Astrocyte (in vitro differentiated cells and primary cell): ENCODE data around the gene CHMP2A. TPM values are rescaled to one million over a fixed set of nuclear protein-coding genes. Genes with fewer than 3 reads are reported as not detected.

Experiments used
- DNase-seq: peaks from one replicate; pipeline ENCODE4 v3.0.0-alpha.2; 2010; ENCODE audit warnings: low read depth
- FAIRE-seq: peaks from 2 replicates; lab custom pipeline; 2011; peaks lifted over from hg19 to GRCh38; lab: Jason Lieb, UNC
- H2AFZ ChIP-seq: 2 replicates; pipeline ENCODE4 v1.6.0; 2012; ENCODE audit warnings: low read depth, low read length, inconsistent platforms
- H3K27ac ChIP-seq: 2 replicates; pipeline ENCODE4 v1.5.1; 2011; ENCODE audit warnings: low read depth, low read length, inconsistent platforms
- H3K27me3 ChIP-seq: 2 replicates; pipeline ENCODE4 v1.6.0; 2011; ENCODE audit warnings: low read length, inconsistent platforms; ENCODE audit not compliant: insufficient read depth
- H3K36me3 ChIP-seq: 2 replicates; pipeline ENCODE4 v1.5.1; 2011; ENCODE audit warnings: low read length, inconsistent platforms; ENCODE audit not compliant: insufficient read depth
- H3K4me1 ChIP-seq: 2 replicates; pipeline ENCODE4 v1.5.1; 2011; ENCODE audit warnings: low read length, inconsistent platforms; ENCODE audit not compliant: insufficient read depth
- H3K4me2 ChIP-seq: 2 replicates; pipeline ENCODE4 v1.6.0; 2012; ENCODE audit warnings: low read length, inconsistent platforms
- H3K4me3 ChIP-seq: 2 replicates; pipeline ENCODE4 v1.5.1; 2011; ENCODE audit warnings: low read depth, mild to moderate bottlenecking, low read length, inconsistent platforms; ENCODE audit not compliant: insufficient read depth
- H3K79me2 ChIP-seq: 2 replicates; pipeline ENCODE4 v1.6.0; 2012; ENCODE audit warnings: mild to moderate bottlenecking, low read length, inconsistent platforms; ENCODE audit not compliant: insufficient read depth
- H3K9ac ChIP-seq: 2 replicates; pipeline ENCODE4 v1.6.0; 2012; ENCODE audit warnings: mild to moderate bottlenecking, low read length, inconsistent platforms
- H3K9me3 ChIP-seq: 2 replicates; pipeline ENCODE4 v1.5.1; 2012; ENCODE audit warnings: low read depth, mild to moderate bottlenecking, low read length, inconsistent platforms; ENCODE audit not compliant: insufficient read depth
- H4K20me1 ChIP-seq: 2 replicates; pipeline ENCODE4 v1.6.0; 2012; ENCODE audit warnings: low read length, inconsistent platforms; ENCODE audit not compliant: insufficient read depth
- H3K27ac Mint-ChIP-seq: one replicate; pipeline ENCODE4 v1.8.0; 2021; ENCODE audit warnings: mild to moderate bottlenecking, mixed read lengths; ENCODE audit not compliant: unreplicated experiment
- H3K27me3 Mint-ChIP-seq: one replicate; pipeline ENCODE4 v1.8.0; 2021; ENCODE audit warnings: low read depth, mixed read lengths; ENCODE audit not compliant: unreplicated experiment
- H3K36me3 Mint-ChIP-seq: one replicate; pipeline ENCODE4 v1.8.0; 2021; ENCODE audit warnings: low read depth, mixed read lengths; ENCODE audit not compliant: unreplicated experiment
- H3K4me1 Mint-ChIP-seq: one replicate; pipeline ENCODE4 v1.8.0; 2021; ENCODE audit warnings: low read depth, mixed read lengths; ENCODE audit not compliant: unreplicated experiment
- H3K4me3 Mint-ChIP-seq: one replicate; pipeline ENCODE4 v1.8.0; 2021; ENCODE audit warnings: mild to moderate bottlenecking, moderate library complexity, mixed read lengths; ENCODE audit not compliant: unreplicated experiment
- H3K9me3 Mint-ChIP-seq: one replicate; pipeline ENCODE4 v1.8.0; 2021; ENCODE audit warnings: mild to moderate bottlenecking, mixed read lengths; ENCODE audit not compliant: unreplicated experiment
- CTCF ChIP-seq: IDR thresholded peaks from 2 replicates; pipeline ENCODE4 v1.5.1; 2011; ENCODE audit warnings: low read depth, mild to moderate bottlenecking, inconsistent platforms, low read length, moderate library complexity; ENCODE audit not compliant: insufficient read depth
- EZH2 ChIP-seq: IDR thresholded peaks from 2 replicates; pipeline ENCODE4 v1.6.1; 2012; ENCODE audit warnings: mild to moderate bottlenecking, low read length, inconsistent platforms; ENCODE audit not compliant: insufficient read depth
- total RNA-seq: library from RNA; stranded (reverse); gene quantifications from 2 replicates; pipeline ENCODE4 v1.2.1, GENCODE V29; 2021

CHMP2A gene
- total RNA-seq, 1 donor from 2014 or later = 71.3 TPM

DNA sequence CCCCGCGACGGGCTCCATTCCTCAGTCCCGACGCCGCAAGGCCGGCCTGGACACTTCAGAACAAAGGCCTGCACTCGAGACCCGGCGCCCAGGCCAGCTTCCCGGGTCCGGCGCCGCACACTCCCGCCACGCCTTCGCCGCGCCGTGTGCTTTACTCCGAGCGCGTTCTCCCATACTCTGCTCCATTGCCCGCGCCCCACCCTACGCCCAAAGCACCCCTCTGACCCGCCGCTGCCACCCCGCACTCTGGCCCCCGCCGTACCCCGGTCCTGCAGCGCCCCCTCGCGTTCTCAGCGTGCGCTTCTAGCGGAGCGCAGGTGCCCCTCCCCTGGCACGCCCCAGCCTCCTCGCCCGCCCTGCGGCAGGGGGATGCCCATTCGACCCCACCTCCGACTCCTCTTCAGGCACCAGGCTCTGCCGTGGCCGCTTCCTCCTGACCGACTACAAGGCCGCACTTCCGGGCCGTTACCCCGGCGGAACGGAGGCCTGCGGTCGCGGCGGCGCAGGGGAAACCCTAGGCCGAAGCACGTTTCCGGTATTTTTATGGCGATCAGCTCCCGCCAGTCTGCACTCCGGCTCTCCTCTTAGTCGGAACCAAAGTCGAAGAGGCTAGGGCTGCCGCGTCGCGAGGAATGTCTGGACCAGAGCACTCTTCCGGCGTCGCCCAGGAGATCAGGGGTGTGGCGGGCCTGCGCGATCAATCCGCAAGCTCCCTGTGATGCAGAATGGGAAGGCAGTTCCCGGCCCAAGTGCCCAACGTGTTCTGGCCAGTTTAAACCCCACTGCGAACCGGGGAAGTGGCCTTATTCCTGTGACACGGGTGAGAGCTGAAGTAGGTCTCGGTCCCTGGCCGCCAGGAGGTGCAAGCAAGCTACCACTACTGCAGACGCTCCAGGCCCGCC, 35.3 kb downstream of the CHMP2A start, which contains the start of gene ZBTB45:
Gene ZBTB45 (minus strand): TSS at position 456 of the 902 bp plus-strand sequence. CDS start 2,137 bp downstream, outside the sequence.
- DNase-seq (peak; percentile 94), FAIRE-seq (no peak)
- Histone ChIP-seq H2AFZ (peak within 1 kb of the TSS; percentile 88), H3K4me1 (peaks cover 10% of the 10 kb centered on the region), H3K4me3 (peak within 1 kb of the TSS; percentile 82), H3K9me3 (no peaks in the 10 kb centered on the region), H3K4me2 (peak within 1 kb of the TSS; percentile 96), H3K79me2 (peaks cover 44% of the 10 kb centered on the region), H4K20me1 (peaks cover 20% of the 10 kb centered on the region), H3K9ac (peak within 1 kb of the TSS; percentile 93), H3K27ac (peak within 1 kb of the TSS; percentile 86), H3K36me3 (peaks cover 2% of the 10 kb centered on the region), H3K27me3 (no peaks in the 10 kb centered on the region)
- Mint-ChIP-seq H3K27me3 (no peaks in the 10 kb centered on the region), H3K36me3 (peaks cover 12% of the 10 kb centered on the region), H3K4me1 (peaks cover 24% of the 10 kb centered on the region), H3K4me3 (peak within 1 kb of the TSS; percentile 100), H3K9me3 (no peaks in the 10 kb centered on the region), H3K27ac (peak within 1 kb of the TSS; percentile 94)
- no peak for TF ChIP-seq EZH2
- TF ChIP-seq CTCF = peak; percentile 17

DNA sequence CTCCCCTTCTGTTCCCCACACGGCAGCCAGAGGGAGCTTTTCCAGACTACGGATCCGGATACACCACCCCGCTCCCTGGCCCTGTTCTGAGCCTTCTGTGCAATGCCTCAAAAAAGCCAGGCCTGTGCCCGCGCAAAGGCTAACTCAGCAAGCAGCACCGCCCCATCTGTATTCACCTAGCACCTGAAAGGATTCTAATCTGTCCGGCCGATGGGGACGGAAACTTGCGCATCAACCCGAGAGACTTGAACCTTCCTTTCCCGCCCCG, 35.9 kb downstream of the CHMP2A start:
- peaks cover 47% of the 10 kb centered on the region for H3K79me2 ChIP-seq
- no peaks in the 10 kb centered on the region for H3K9me3 ChIP-seq
- peak overlapping the region; percentile 96 for H3K4me2 ChIP-seq
- H3K4me1 ChIP-seq = peaks cover 13% of the 10 kb centered on the region
- H3K9me3 Mint-ChIP-seq = no peaks in the 10 kb centered on the region
- peaks cover 20% of the 10 kb centered on the region for H4K20me1 ChIP-seq
- no peaks in the 10 kb centered on the region for H3K27me3 Mint-ChIP-seq
- peak overlapping the region; percentile 86 for H3K27ac ChIP-seq
- peak overlapping the region; percentile 88 for H2AFZ ChIP-seq
- H3K36me3 Mint-ChIP-seq = peaks cover 12% of the 10 kb centered on the region
- FAIRE-seq = no peak
- peak overlapping the region; percentile 100 for H3K4me3 Mint-ChIP-seq
- H3K27me3 ChIP-seq = no peaks in the 10 kb centered on the region
- TF ChIP-seq CTCF (peak; percentile 39), EZH2 (no peak)
- peaks cover 2% of the 10 kb centered on the region for H3K36me3 ChIP-seq
- DNase-seq = peak; percentile 60
- H3K27ac Mint-ChIP-seq = peak overlapping the region; percentile 94
- peak overlapping the region; percentile 93 for H3K9ac ChIP-seq
- H3K4me3 ChIP-seq = peak overlapping the region; percentile 82
- peaks cover 24% of the 10 kb centered on the region for H3K4me1 Mint-ChIP-seq
